ENCODE measurements around the gene PRR5. TPM values are rescaled to one million over a fixed set of nuclear protein-coding genes. Genes with fewer than 3 reads are reported as not detected.

Gene PRR5
- total and polyA plus RNA-seq, 2 of the 13 experiments (the other 11 are each of a cell fraction or from before 2014, with no cell fraction given), result 11.6 to 27.5 TPM

- Histone ChIP-seq H3K4me2 (ENCODE audit: low read depth, low read length) (no peak overlapping the region), H3K4me3 (replicated peaks in 1 of 3; ENCODE audit: insufficient read depth in 1 of 3, low read depth in 2 of 3, low read length in 3 of 3) (no peak overlapping the region), H3K27ac (ENCODE audit: extremely low read length, insufficient read depth, low read length) (no peak overlapping the region), H4K20me1 (ENCODE audit: insufficient read depth, low read length) (peaks cover 7% of the 10 kb centered on the region; the same call in 1 of the 2 replicates), H3K9me3 (ENCODE audit: low read length) (no peaks in the 10 kb centered on the region), H3K4me1 (ENCODE audit: insufficient read depth, low read length) (peaks cover 37% of the 10 kb centered on the region), H3K27me3 (ENCODE audit: control insufficient read depth in 1 of 2, insufficient read depth in 2 of 2, low read length in 2 of 2) (no peaks in the 10 kb centered on the region; a peak in 1 of 5 replicates), H3K79me2 (ENCODE audit: insufficient read depth, low read length) (no peaks in the 10 kb centered on the region), H3K36me3 (replicated peaks in 1 of 2; ENCODE audit: control insufficient read depth in 1 of 2, insufficient read depth in 2 of 2, low read length in 2 of 2) (peaks cover 0 to 4% of the 10 kb centered on the region in 2 experiments; a peak in 1 of 5 replicates), H3K9ac (ENCODE audit: insufficient read depth, low read depth, low read length) (no peak overlapping the region), H2AFZ (ENCODE audit: low read length) (no peak overlapping the region)
- in situ Hi-C loops (cut with HindIII; ENCODE audit: extremely low pct_ligation_motif_present, low pct_unique_long_range_greater_than_20kb), result loop anchor here (5.0 kb wide), 1 partner anchor 38 kb away; no protein-coding TSS in a partner anchor
- DNase-seq (ENCODE audit: low spot score) (peak; percentile 44), ATAC-seq (peak; percentile 60), FAIRE-seq (peak; percentile 8)
- 39% methylated on average over 9 of the region's 28 CpGs for WGBS (ENCODE audit: low lambda C conversion rate)
- ChIA-PET CTCF (ENCODE audit: low intra/inter-chr PET ratio, low total read pairs) (interaction anchor here (1.9 to 2.5 kb wide), 2 partner anchors 38 to 51 kb away, joined by 10 to 38 read pairs; no protein-coding TSS in a partner anchor), POLR2A (no interaction called here)
- intact Hi-C loops (cut with micrococcal nuclease; ENCODE audit: unreplicated experiment), result no loop called here
- no TSS peak for BruUV-seq (replicated peaks)
- TF ChIP-seq KDM5B (CRISPR knock-in tag; IDR thresholded peaks at IDR 0.05; ENCODE audit: borderline replicate concordance), result peak; percentile 34; the same call in 1 of the 2 replicates
- TF ChIP-seq BRCA1 (CRISPR knock-in tag; IDR thresholded peaks at IDR 0.05), result no peak
- TF ChIP-seq DNMT1 (CRISPR knock-in tag; IDR thresholded peaks at IDR 0.05), result no peak
- TF ChIP-seq ZSCAN25 (CRISPR knock-in tag; IDR thresholded peaks at IDR 0.05), result no peak
- peak in 1 of 2 experiments; percentile 11; a peak in 2 of 4 replicates for TF ChIP-seq POLR2A (IDR thresholded peaks at IDR 0.05; ENCODE audit: insufficient read depth in 1 of 2, low read depth in 2 of 2, low read length in 2 of 2)
- 0 out of 2 replicates have a peak, but pooled peaks have one; percentile 21 for TF ChIP-seq HNF4G (IDR thresholded peaks at IDR 0.05; ENCODE audit: borderline replicate concordance, low read depth, low read length)
- TF ChIP-seq HNF4G (CRISPR knock-in tag; IDR thresholded peaks at IDR 0.05; ENCODE audit: borderline replicate concordance, low read depth), result no peak
- no peak for TF ChIP-seq THAP7 (CRISPR knock-in tag; IDR thresholded peaks at IDR 0.05)
- no peak for TF ChIP-seq ZNF234 (CRISPR knock-in tag; conservative IDR thresholded peaks at IDR 0.05)
- peak; percentile 87; the same call in 1 of the 2 replicates for TF ChIP-seq KDM2A (CRISPR knock-in tag; IDR thresholded peaks at IDR 0.05; ENCODE audit: borderline replicate concordance, low read depth)
- no peak for TF ChIP-seq ZNF34 (CRISPR knock-in tag; IDR thresholded peaks at IDR 0.05; ENCODE audit: borderline replicate concordance)
- no peak for TF ChIP-seq NFIC (IDR thresholded peaks at IDR 0.05; ENCODE audit: low read length)
- no peak for TF ChIP-seq ARID3A (IDR thresholded peaks at IDR 0.05; ENCODE audit: low read depth, low read length)
- no peak for TF ChIP-seq ZSCAN30 (CRISPR knock-in tag; IDR thresholded peaks at IDR 0.05)
- peak; percentile 12; the same call in 1 of the 2 replicates for TF ChIP-seq ZFX (CRISPR knock-in tag; IDR thresholded peaks at IDR 0.05; ENCODE audit: low read depth)
- no peak for TF ChIP-seq ZNF550 (CRISPR knock-in tag; IDR thresholded peaks at IDR 0.05; ENCODE audit: borderline replicate concordance)
- TF ChIP-seq ZNF138 (CRISPR knock-in tag; IDR thresholded peaks at IDR 0.05; ENCODE audit: low read depth), result no peak
- TF ChIP-seq KDM6A (CRISPR knock-in tag; IDR thresholded peaks at IDR 0.05; ENCODE audit: low read depth), result no peak
- TF ChIP-seq ZNF607 (CRISPR knock-in tag; IDR thresholded peaks at IDR 0.05; ENCODE audit: borderline replicate concordance), result no peak
- no peak for TF ChIP-seq ZNF30 (CRISPR knock-in tag; IDR thresholded peaks at IDR 0.05)
- TF ChIP-seq POLR2G (IDR thresholded peaks at IDR 0.05; ENCODE audit: low read depth, low read length), result peak; percentile 46; the same call in 1 of the 2 replicates
- TF ChIP-seq TRIM22 (IDR thresholded peaks at IDR 0.05), result no peak
Measured at GRCh38 chr22:44735518-44736428, 33.8 kb downstream of the PRR5 start.
